GM19025 (cell line): ENCODE data around the gene TDRD9.

ENCODE experiments used
- ATAC-seq: cut with Tn5 transposase; IDR thresholded peaks from one replicate; pipeline ENCODE4 v1.9.1; 2021; ENCODE audit warnings: mild to moderate bottlenecking, low read depth, moderate library complexity; ENCODE audit not compliant: unreplicated experiment

Gene TDRD9

GRCh38 chr14:104062281-104062680 lies 134.0 kb downstream of the TDRD9 start:
- no peak for ATAC-seq

- no peak for ATAC-seq
Observed at GRCh38 chr14:104064003-104064402, 135.7 kb downstream of the TDRD9 start.

- ATAC-seq = no peak
Observed at GRCh38 chr14:104066279-104066678, 138.0 kb downstream of the TDRD9 start.

GRCh38 chr14:104066719-104067295 lies 138.6 kb downstream of the TDRD9 start:
- no peak for ATAC-seq

- ATAC-seq = no peak
Observed at GRCh38 chr14:104069541-104069940, 141.3 kb downstream of the TDRD9 start.

- no peak for ATAC-seq
Observed at GRCh38 chr14:104072586-104072985, 144.3 kb downstream of the TDRD9 start.

GRCh38 chr14:104073764-104074163 lies 145.5 kb downstream of the TDRD9 start:
- no peak for ATAC-seq

GRCh38 chr14:104075530-104076151 lies 147.4 kb downstream of the TDRD9 start:
- ATAC-seq = no peak

GRCh38 chr14:104076743-104077142 lies 148.5 kb downstream of the TDRD9 start:
- ATAC-seq = no peak

GRCh38 chr14:104078031-104078455 lies 149.8 kb downstream of the TDRD9 start:
- no peak for ATAC-seq

- no peak for ATAC-seq
Observed at GRCh38 chr14:104080376-104081260, 152.4 kb downstream of the TDRD9 start.

GRCh38 chr14:104081261-104081835 lies 153.1 kb downstream of the TDRD9 start:
- no peak for ATAC-seq

GRCh38 chr14:104081951-104082464 lies 153.8 kb downstream of the TDRD9 start:
- no peak for ATAC-seq

GRCh38 chr14:104082807-104083206 lies 154.6 kb downstream of the TDRD9 start:
- ATAC-seq = no peak

GRCh38 chr14:104084251-104085002 lies 156.2 kb downstream of the TDRD9 start:
- ATAC-seq = no peak

- no peak for ATAC-seq
Observed at GRCh38 chr14:104085032-104085888, 157.0 kb downstream of the TDRD9 start, which contains the start of gene ASPG. ASPG (plus strand) TSS chr14:104085700; CDS start chr14:104085771, 71 bp downstream.

GRCh38 chr14:104085889-104086201 lies 157.6 kb downstream of the TDRD9 start:
- ATAC-seq = no peak

- ATAC-seq = no peak
Observed at GRCh38 chr14:104086210-104086660, 158.0 kb downstream of the TDRD9 start.
